ENCODE measurements around the gene PIGU.

Gene PIGU

DNA sequence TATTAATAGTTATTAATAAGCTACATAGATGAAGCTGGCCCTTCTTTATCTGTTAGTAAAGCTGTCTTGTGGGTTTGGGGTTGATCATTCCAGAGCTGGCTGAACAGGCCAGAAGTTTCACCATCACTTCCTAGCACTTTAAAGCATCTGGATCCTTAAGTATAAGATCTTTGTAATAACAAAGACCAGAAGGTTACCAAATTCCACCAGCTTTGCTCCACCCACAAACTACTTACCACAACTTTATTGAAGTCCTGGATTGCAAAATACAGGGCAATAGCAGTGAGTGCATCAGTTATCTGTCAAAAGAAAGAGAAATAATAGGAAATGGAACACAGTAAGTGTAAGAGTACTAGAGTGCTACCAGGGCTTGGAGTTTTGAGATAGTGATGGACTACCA, 33.0 kb downstream of the PIGU start:
- TF ChIP-seq REST (IDR thresholded peaks at IDR 0.05; ENCODE audit: insufficient read depth in 1 of 2, low read depth in 2 of 2, low read length in 2 of 2) (no peak), POLR2AphosphoS5 (IDR thresholded peaks at IDR 0.05; ENCODE audit: low read depth, low read length) (no peak), FOXP2 (optimal IDR thresholded peaks at IDR 0.05; ENCODE audit: borderline replicate concordance, extremely low read depth, extremely low read length, insufficient read depth) (no peak), SIN3A (IDR thresholded peaks at IDR 0.05; ENCODE audit: borderline replicate concordance, insufficient read depth, low read length) (no peak), TAF1 (IDR thresholded peaks at IDR 0.05; ENCODE audit: borderline replicate concordance, insufficient read depth, low read length) (no peak)

GRCh38 chr20:34642009-34642408, 34.9 kb downstream of the PIGU start:
- TF ChIP-seq SIN3A (IDR thresholded peaks at IDR 0.05; ENCODE audit: borderline replicate concordance, insufficient read depth, low read length) = no peak
- no peak for TF ChIP-seq REST (IDR thresholded peaks at IDR 0.05; ENCODE audit: insufficient read depth in 1 of 2, low read depth in 2 of 2, low read length in 2 of 2)
- TF ChIP-seq TAF1 (IDR thresholded peaks at IDR 0.05; ENCODE audit: borderline replicate concordance, insufficient read depth, low read length) = no peak
- no peak for TF ChIP-seq POLR2AphosphoS5 (IDR thresholded peaks at IDR 0.05; ENCODE audit: low read depth, low read length)
- no peak for TF ChIP-seq FOXP2 (optimal IDR thresholded peaks at IDR 0.05; ENCODE audit: borderline replicate concordance, extremely low read depth, extremely low read length, insufficient read depth)

DNA sequence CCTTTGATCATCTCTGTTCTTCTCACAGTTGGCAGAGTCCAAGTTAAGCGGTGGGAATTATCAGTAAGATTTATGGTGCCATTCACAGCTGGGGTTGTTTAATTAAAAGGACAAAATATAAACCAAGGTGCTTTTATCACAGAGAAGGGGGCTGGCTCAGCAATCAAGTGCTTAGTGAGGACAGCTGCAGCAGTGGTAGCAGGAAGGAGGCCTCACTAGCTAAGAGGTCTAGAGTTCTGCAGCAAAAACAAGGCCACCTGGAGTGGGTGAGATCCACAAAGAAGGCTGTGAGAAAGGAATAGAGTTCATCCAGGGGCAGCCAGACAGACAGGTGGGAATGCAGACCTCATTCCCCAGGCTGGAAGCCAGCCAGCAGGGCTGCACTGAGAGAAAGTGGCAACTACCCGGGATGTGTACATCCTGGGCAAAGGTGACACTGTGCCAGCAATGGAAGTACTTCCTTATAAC, 37.1 kb downstream of the PIGU start:
- TF ChIP-seq SIN3A (IDR thresholded peaks at IDR 0.05; ENCODE audit: borderline replicate concordance, insufficient read depth, low read length) (no peak), REST (IDR thresholded peaks at IDR 0.05; ENCODE audit: insufficient read depth in 1 of 2, low read depth in 2 of 2, low read length in 2 of 2) (no peak), POLR2AphosphoS5 (IDR thresholded peaks at IDR 0.05; ENCODE audit: low read depth, low read length) (no peak), FOXP2 (optimal IDR thresholded peaks at IDR 0.05; ENCODE audit: borderline replicate concordance, extremely low read depth, extremely low read length, insufficient read depth) (no peak), TAF1 (IDR thresholded peaks at IDR 0.05; ENCODE audit: borderline replicate concordance, insufficient read depth, low read length) (no peak)

DNA sequence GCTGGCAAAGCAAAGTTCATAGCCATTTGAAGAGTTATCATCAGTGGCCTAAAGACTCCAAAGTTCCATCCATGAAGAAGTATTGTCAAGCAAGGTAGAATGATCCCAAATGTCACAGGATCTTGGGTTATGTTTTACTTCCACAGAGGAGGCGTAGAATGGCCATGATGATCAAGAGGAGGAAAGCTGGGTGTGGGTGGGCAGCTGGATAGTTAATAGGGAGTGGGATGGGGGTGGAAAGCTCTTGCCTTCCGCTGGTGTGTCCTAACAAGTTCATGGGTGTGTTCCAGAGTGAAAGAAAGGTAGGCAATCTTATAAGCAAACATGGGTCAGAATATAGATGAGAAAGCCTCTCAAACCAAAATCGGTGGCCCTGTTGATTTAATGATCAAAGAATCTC, 38.4 kb downstream of the PIGU start:
- TF ChIP-seq SIN3A (IDR thresholded peaks at IDR 0.05; ENCODE audit: borderline replicate concordance, insufficient read depth, low read length) (no peak), POLR2AphosphoS5 (IDR thresholded peaks at IDR 0.05; ENCODE audit: low read depth, low read length) (no peak), REST (IDR thresholded peaks at IDR 0.05; ENCODE audit: insufficient read depth in 1 of 2, low read depth in 2 of 2, low read length in 2 of 2) (no peak), TAF1 (IDR thresholded peaks at IDR 0.05; ENCODE audit: borderline replicate concordance, insufficient read depth, low read length) (no peak), FOXP2 (optimal IDR thresholded peaks at IDR 0.05; ENCODE audit: borderline replicate concordance, extremely low read depth, extremely low read length, insufficient read depth) (no peak)

DNA sequence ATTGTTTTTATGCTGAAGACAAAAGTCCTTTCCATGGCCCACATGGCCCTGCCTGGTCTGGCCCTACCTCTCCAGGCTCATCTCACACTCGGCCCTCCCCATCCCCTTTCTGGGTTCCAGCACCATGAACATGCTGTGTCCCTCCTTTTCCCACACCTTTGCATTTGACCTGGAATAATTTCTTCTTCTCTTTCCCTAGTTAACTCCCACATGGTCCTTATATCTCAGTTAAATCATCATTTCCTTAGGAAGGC, 38.9 kb downstream of the PIGU start:
- TF ChIP-seq POLR2AphosphoS5 (IDR thresholded peaks at IDR 0.05; ENCODE audit: low read depth, low read length) = no peak
- TF ChIP-seq TAF1 (IDR thresholded peaks at IDR 0.05; ENCODE audit: borderline replicate concordance, insufficient read depth, low read length) = no peak
- no peak for TF ChIP-seq REST (IDR thresholded peaks at IDR 0.05; ENCODE audit: insufficient read depth in 1 of 2, low read depth in 2 of 2, low read length in 2 of 2)
- no peak for TF ChIP-seq FOXP2 (optimal IDR thresholded peaks at IDR 0.05; ENCODE audit: borderline replicate concordance, extremely low read depth, extremely low read length, insufficient read depth)
- no peak for TF ChIP-seq SIN3A (IDR thresholded peaks at IDR 0.05; ENCODE audit: borderline replicate concordance, insufficient read depth, low read length)

Data from PFSK-1 (cell line).